Activated CD8-positive, alpha-beta memory T cell treated with anti-CD3 and anti-CD28 coated beads for 4 hours (primary cell): Measurements from ENCODE around the gene GPC3.
"Not testable (repeated sequence)": the region's sequence is repeated elsewhere in the genome, so short reads cannot be mapped to it uniquely, and the experiment has no call there.

Experiments
- DNase-seq, 2 donors: peaks; one replicate each; pipeline ENCODE4 v3.0.0-alpha.2; 2020; ENCODE audit warnings: low read depth in 2 of 2

The GPC3 gene

DNA sequence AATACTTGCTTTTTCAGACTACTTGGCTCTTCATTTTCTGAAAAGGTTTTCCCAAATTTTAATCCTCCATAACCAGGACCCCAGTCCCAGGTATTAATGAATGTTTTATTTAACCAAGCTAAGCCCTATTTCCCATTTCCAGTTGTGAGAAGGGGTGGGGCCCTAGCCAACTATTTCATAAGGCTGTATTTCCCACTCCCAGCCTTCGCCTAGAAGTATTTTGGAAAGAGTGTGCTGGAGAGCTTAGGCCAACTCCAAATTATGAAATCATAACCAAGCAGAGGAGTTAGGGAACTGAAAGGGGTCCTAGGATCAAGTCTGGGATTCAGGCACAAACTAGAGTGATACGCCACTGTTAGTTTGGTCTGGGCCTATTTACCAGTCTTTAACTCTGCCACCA lies 421.7 kb downstream of the GPC3 start:
- DNase-seq, result no peak

DNA sequence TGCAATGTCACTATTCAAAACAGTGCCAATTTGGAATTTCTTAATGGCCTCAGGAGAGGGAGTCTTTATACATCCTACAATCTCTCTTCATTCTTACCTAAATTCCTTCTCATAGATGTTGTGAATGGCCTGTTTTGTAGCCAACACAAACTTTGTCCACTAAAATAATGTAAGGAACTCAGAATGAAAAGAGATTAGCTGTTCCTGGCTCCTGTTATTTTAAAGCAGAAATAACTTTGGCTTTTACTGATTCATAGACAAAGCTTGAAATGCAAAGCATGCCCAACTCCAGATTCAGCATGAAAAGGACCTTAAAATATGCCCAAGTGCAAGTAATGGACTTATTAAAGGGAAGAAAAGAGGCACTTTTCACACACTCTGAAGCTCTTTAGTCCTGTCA lies 424.1 kb downstream of the GPC3 start:
- DNase-seq, result no peak

DNA sequence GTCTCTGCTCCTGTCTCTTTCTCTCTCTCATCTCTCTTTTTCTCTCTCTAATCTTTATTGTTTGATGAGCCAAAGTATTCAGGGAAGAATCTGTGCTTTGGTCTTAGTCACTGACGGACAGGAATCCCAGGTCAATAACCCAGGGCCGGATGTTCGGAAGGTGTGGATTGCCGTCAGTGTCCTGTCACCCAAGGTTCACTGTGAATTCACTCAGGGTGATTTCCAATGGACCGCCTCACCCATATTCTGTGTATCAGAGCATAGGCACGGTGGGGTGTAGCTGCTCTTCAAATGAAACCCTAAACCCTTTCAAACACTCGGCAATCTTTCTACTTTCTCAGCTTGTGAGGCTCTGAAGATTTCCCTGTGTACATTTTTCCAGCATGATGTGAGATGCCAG lies 425.5 kb downstream of the GPC3 start:
- DNase-seq, result no peak

DNA sequence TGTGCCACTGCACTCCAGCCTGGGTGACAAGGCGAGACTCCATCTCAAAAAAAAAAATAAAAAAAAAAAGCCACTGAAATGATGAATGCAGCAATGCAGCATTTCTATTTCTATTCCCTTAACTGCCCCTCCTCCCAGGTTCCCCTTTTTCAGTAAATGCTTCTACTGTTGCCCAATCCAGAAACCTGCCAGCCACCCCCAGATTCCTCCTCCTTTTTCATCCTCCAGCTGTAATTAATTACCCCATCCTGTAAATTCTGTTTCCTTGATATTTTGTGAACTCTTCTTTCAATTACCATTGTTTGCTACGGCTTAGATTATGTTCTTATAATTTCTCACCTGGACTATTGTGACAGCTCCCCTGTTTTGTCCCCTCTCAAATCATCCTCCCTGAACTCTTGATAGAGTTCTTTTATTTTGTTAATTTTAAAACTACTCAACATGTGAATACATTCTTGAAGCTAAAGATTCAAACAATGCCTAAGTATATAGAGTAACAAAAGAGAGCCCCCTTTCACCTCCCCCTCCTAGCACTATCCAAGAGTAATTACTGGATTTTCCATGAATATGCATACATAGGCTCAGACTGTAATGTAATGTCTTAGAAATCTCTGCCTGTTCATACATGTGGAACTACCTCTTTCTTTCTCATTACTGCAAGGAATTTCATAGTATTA lies 429.5 kb downstream of the GPC3 start:
- no peak for DNase-seq

- DNase-seq, result no peak
Observed at GRCh38 chrX:133550665-133551485, 434.5 kb downstream of the GPC3 start.

- DNase-seq, result no peak
Observed at GRCh38 chrX:133549295-133549933, 436.0 kb downstream of the GPC3 start.

DNA sequence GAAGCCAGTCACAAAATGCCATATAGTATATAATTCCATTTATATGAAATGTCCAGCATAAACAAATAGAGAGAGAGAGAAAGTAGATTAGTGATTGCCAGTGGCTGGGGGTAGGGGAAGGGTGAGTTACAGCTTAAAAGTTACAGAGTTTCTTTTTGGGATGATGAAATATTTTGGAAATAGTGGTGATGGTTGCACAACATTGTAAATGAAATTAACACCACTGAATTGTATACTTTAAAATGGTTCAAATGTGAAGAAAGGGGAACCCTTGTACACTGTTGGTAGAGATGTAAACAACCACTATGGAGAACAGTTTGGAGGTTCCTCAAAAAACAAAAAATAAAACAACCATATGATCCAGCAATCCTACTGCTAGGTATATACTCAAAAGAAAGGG lies 439.0 kb downstream of the GPC3 start:
- DNase-seq, result no peak

DNA sequence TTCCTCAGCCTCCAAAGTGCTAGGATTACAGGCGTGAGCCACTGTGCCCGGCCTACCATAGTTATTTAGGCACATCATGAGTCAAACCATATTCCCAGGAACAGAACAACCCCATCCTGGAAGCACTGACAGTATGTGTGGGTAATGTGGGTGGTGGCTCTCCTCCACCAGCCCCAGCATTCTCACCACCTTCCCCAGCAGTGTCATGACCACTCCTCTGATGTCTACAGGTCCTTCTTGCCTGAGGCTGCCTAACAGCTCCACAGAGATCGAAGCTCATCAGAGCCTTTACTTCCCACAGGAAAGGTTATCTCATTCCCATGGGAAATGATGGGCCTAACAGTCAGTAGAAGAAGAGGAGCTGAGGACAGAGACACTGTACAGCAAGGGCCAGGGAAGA lies 440.6 kb downstream of the GPC3 start:
- no peak for DNase-seq

- no peak for DNase-seq
Observed at GRCh38 chrX:133544115-133544514, 441.3 kb downstream of the GPC3 start.

DNA sequence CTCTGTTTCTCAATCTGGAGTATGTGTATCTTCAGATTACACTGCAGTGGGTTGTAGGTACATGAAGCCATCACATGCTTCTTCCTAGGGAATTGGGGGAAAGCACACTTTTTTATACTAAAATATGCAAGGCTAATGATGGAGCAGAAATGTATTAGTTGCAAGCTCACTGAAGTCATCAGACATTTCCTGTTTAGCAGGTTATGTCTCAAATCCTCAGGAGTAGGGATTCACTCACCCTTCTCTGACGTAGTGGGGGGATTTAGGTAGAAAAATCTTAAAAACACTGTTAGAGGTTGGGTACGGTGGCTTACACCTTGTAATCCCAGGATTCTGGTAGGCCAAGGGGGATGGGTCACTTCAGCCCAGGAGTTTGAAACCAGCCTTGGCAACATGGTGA lies 441.7 kb downstream of the GPC3 start:
- no peak for DNase-seq

DNA sequence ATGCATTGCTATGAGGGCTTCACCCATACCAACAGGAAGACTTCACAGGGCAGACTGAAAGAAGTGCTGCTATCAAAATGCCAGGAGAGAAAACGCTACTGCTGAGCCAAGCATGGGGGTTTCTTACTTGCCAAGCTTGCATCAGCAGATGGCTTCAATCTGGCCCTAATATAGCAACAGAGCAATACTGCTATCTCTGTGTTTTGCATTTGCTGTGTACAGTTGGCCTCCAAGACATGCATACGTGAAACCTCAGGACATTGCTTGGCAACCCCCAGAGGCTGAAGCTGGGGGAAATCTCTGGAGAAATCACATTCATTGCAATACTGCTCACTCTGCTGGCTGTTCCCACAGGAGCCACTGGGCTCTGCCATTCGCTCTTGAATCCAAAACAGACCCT lies 442.9 kb downstream of the GPC3 start:
- no peak for DNase-seq

GRCh38 chrX:133541021-133541420 lies 444.4 kb downstream of the GPC3 start:
- DNase-seq, result no peak

- no peak for DNase-seq
Observed at GRCh38 chrX:133538148-133538547, 447.2 kb downstream of the GPC3 start.

- no peak for DNase-seq
Observed at GRCh38 chrX:133537142-133537541, 448.3 kb downstream of the GPC3 start.

GRCh38 chrX:133535066-133535465 lies 450.3 kb downstream of the GPC3 start:
- DNase-seq, result no peak

DNA sequence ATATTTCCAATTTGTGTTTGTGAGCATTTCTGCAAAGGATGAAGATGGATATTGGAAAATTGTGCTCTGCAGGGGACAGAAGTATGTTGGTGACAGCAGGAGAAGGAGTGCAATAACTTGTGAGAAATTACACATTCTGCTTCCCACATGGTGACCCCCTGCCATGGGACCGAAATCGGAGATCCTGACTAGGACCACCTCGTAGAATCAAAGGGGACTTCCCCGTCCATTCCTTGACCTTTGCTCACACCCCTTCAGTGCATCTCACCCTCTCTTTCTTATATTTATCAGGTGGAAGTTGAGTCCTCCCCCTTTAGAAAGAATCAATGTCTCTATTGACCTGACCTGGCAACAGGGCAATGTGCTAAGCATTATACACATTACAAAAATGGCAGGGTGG lies 451.2 kb downstream of the GPC3 start:
- no peak for DNase-seq

- DNase-seq, result no peak
Observed at GRCh38 chrX:133533249-133533648, 452.1 kb downstream of the GPC3 start.

GRCh38 chrX:133530960-133531359 lies 454.4 kb downstream of the GPC3 start:
- no peak for DNase-seq

DNA sequence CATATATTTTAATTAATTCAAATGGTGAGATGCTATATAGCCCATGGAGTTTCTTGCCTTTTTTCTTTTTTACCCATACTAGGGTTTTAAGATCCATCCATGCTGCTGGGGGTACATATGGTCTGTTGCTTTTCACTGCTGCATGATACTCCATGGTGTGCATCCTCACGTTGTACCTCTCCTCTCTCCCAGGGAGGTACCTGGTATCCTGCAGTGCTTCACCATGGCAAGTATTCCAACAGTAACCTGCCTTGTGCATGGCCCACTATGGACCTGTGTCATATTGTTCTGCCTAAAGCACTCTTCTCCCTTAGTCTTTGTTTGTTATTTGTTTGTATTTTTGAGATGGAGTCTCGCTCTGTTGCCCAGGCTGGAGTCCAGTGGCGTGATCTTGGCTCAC lies 455.8 kb downstream of the GPC3 start:
- DNase-seq, result no peak

DNA sequence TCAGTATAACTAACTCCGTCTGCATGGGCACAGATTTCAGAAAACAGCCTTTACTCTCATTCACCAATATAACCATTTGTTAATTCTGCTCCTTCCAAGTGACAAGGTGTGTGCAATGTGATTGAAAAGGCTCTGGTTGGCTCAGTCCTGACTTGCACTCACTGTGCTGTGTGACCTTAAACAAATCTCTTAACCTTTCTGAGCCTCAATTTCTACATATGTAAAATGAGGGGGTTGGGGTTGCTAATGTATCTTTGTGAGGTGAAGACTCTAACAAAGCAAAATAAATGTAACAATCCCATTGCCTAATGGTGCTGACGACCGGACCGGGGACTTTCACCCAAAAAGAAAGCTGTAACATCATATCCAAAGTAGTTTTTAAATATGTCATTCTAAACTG lies 457.6 kb downstream of the GPC3 start:
- no peak for DNase-seq

DNA sequence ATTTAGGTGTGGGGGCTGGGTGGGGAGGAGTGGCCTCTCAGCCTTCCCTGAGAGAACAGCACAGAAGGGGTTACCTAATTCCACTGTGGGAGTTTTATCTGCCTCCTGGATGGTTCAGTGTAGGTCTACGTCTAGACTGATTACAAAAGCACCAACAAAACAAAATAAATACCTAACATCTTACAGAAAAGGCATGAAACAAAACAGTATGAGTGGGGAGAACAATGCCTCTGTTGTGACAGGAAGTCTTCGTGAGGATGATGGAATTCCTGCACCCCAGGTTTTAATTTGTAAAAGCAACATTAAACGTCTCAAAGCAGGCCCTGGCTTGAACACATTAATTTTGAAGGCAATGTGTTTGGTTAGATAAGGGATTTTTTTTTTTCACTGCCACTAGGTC lies 458.0 kb downstream of the GPC3 start:
- DNase-seq, result no peak

- not testable (repeated sequence) for DNase-seq
Observed at GRCh38 chrX:133526773-133527172, 458.6 kb downstream of the GPC3 start.

DNA sequence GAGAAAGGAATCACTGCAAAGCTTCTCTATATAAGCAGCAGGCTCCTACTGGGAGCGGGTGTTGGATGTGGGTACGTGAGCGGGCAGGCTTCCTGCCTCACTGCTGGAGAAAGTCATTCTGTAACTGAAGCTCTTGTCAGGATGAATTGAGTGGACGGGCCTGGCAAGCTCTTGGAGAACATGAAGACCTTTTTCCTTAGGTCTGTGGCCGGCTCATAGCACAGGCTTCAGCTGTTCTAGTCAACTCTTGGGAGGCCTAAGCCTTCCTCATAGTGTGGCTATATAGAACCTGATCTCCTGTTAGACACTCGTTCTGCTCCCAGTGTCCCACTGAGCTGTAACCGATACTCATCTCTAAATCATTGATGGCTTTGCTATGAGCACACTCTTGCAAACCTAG lies 461.9 kb downstream of the GPC3 start:
- no peak for DNase-seq
